Neutrophil (primary cell): ENCODE data around the gene ANKRD53.
A peak's percentile ranks its signal among the peaks of the same experiment; 100 is the strongest.

Experiments used
- H3K27ac ChIP-seq: fragments of 200-600 bp; sonication (generic); 2 replicates; pipeline ENCODE4 v1.5.1; 2016; ENCODE audit warnings: mild to moderate bottlenecking, moderate library complexity
- H3K27me3 ChIP-seq: fragments of 200-600 bp; sonication (generic); 2 replicates; pipeline ENCODE4 v1.6.0; 2016; ENCODE audit warnings: mild to moderate bottlenecking
- H3K36me3 ChIP-seq: fragments of 200-600 bp; sonication (generic); 2 replicates; pipeline ENCODE4 v1.5.1; 2017
- H3K4me1 ChIP-seq, 2 experiments: fragments of 200-600 bp in 1 of 2; sonication (generic) in 1 of 2; 1 replicate in 1 of 2; 2 replicates in 1 of 2; pipeline versions ENCODE4 v1.5.1 to v1.6.1; 2013 to 2016; ENCODE audit warnings: low read depth in 1 of 2, low read length in 1 of 2, mild to moderate bottlenecking in 1 of 2, moderate library complexity in 1 of 2; ENCODE audit not compliant: control insufficient read depth in 1 of 2, insufficient read depth in 1 of 2
- H3K4me3 ChIP-seq, 2 experiments: fragments of 200-600 bp in 1 of 2; sonication (generic) in 1 of 2; 1 replicate in 1 of 2; 2 replicates in 1 of 2; pipeline ENCODE4 v1.5.1; 2013 to 2016; ENCODE audit warnings: low read depth in 1 of 2, low read length in 1 of 2, mild to moderate bottlenecking in 1 of 2, moderate library complexity in 1 of 2
- H3K9me3 ChIP-seq: fragments of 200-600 bp; sonication (generic); 2 replicates; pipeline ENCODE4 v1.5.1; 2016
- CTCF ChIP-seq: fragments of 200-600 bp; sonication (generic); IDR thresholded peaks from 2 replicates; pipeline ENCODE4 v1.5.1; 2016; ENCODE audit warnings: antibody characterized with exemption

The ANKRD53 gene

DNA sequence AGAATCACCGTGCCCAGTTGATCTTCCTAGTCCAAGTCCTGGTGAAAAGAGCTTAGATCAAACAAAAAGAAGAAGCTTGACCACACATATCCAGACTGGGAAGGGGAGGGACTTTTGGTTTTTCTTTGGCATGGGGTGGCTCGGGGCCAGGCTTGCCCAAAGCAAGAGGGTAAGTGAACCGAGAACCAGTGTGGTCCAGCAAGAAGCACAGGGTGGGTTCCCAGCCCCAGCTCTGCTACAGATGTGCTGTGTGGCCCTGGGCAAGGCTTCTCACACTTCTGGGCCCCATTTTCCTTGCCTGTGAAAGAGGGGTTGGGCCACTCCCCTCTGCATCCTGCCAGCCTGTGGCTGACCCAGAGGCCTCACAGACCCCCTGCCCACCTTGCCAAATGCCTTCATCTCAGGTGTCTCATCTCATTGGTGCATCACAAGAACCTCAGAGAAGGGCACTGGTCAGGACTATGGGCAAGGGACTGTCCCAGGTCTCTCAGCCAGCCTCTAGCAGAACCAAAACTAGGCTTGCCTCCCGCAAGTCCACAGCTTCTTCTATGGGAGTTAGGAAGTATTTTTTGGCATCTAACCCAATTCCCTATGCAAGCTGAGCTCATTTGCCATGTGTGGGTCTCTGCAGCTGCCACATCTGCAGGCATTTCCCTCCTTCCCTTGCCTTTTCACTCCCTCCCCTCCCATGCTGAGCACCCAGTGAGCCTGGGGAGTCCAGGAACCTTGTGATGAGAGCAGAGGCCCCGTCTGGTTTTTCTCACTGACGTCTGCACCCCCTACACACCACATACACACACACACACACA lies 35.8 kb upstream of the ANKRD53 start:
- Histone ChIP-seq H3K27ac (no peak overlapping the region), H3K27me3 (peaks cover 67% of the 10 kb centered on the region), H3K9me3 (no peaks in the 10 kb centered on the region), H3K36me3 (no peaks in the 10 kb centered on the region), H3K4me3 (no peak overlapping the region), H3K4me1 (no peaks in the 10 kb centered on the region)
- no peak for TF ChIP-seq CTCF

- peaks cover 68% of the 10 kb centered on the region for H3K27me3 ChIP-seq
- TF ChIP-seq CTCF = no peak
- no peaks in the 10 kb centered on the region for H3K9me3 ChIP-seq
- H3K36me3 ChIP-seq = no peaks in the 10 kb centered on the region
- no peak overlapping the region for H3K27ac ChIP-seq
- no peak overlapping the region for H3K4me3 ChIP-seq
- peaks cover 0 to 4% of the 10 kb centered on the region in 2 experiments for H3K4me1 ChIP-seq
These were observed 35.1 kb upstream of the ANKRD53 start for GRCh38 chr2:70943205-70943871.

GRCh38 chr2:70944111-70944690 lies 34.2 kb upstream of the ANKRD53 start:
- peaks cover 68% of the 10 kb centered on the region for H3K27me3 ChIP-seq
- no peaks in the 10 kb centered on the region for H3K36me3 ChIP-seq
- H3K9me3 ChIP-seq = no peaks in the 10 kb centered on the region
- no peak for TF ChIP-seq CTCF
- no peak overlapping the region for H3K4me3 ChIP-seq
- H3K27ac ChIP-seq = no peak overlapping the region
- H3K4me1 ChIP-seq = peaks cover 0 to 8% of the 10 kb centered on the region in 2 experiments

DNA sequence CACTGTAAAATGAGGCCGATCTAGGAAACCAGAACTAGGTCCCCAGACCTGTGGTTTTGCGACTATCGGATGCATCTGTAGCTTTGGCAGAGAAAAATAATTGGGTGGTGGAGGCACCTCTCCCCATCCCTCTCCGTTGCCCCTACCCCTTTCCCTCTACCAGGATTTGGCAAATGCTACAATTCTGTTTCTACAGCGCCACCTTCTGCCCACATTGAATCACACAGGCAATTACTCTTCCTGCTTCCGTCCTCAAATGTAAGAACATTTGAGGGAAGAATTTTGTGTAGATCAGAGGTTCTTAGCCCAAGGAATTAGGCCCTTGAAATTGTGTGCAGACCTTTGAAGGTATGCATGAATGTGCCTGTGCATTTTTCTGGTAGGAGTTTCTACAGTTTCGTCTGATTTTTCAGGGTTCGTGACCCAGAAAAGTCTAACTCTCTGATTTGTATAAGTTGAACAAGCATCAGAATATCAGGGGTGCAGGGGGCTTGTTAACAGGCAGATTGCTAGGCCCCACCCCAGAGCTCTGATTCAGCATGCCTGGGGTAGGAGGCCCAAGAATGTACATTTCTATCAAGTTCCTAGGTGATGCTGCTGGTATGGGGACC lies 31.5 kb upstream of the ANKRD53 start:
- H3K4me1 ChIP-seq = peaks cover 0 to 8% of the 10 kb centered on the region in 2 experiments
- no peaks in the 10 kb centered on the region for H3K9me3 ChIP-seq
- H3K27ac ChIP-seq = no peak overlapping the region
- peaks cover 76% of the 10 kb centered on the region for H3K27me3 ChIP-seq
- TF ChIP-seq CTCF = peak; percentile 33
- no peak overlapping the region for H3K4me3 ChIP-seq
- no peaks in the 10 kb centered on the region for H3K36me3 ChIP-seq

DNA sequence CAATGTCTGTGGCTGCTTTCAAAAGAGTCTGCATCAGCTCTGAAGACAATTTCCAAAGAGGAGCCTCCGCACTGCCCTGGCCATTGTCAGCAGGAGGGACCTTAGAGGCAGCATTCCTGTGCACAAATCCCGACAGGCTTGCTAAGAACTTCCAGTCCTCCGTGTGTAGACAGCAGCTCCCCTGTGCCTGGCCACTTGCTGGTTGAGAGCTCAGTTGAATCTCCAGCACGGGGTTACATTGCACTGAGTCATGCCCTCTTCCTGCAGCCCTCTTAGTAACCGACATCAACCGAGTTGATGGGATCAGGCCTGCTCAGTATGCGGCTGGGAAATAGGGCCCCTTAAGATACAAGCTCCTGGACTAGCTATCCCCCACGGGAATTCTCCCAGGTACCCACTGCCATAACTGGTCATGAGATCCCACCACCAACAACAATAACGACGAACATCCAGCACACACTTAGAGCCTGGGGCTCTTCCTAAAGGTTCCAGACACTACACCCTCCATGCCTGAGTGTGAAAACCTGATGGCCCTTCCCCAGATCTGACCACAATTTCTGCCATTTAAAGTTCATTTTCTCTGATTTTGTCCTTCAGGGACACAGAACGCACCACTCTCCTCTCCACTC lies 30.8 kb upstream of the ANKRD53 start:
- Histone ChIP-seq H3K27ac (no peak overlapping the region), H3K36me3 (no peaks in the 10 kb centered on the region), H3K27me3 (peaks cover 83% of the 10 kb centered on the region), H3K9me3 (no peaks in the 10 kb centered on the region), H3K4me3 (no peak overlapping the region), H3K4me1 (peaks cover 0 to 8% of the 10 kb centered on the region in 2 experiments)
- TF ChIP-seq CTCF = no peak
